ENCODE results near the gene KCNC1. TPM values are rescaled to one million over a fixed set of nuclear protein-coding genes. Genes with fewer than 3 reads are reported as not detected.
A peak's percentile ranks its signal among the peaks of the same experiment; 100 is the strongest.

Gene KCNC1
- total and polyA plus RNA-seq, 7 donors = 0.36 to 1.9 (median 0.48) TPM; not detected in 3

GRCh38 chr11:17760102-17761029 lies 25.8 kb downstream of the KCNC1 start:
- TF ChIP-seq POLR2A (IDR thresholded peaks at IDR 0.05) = no peak
- no peak for TF ChIP-seq POLR2AphosphoS5 (IDR thresholded peaks at IDR 0.05)
- TF ChIP-seq EP300 (IDR thresholded peaks at IDR 0.05) = no peak
- TF ChIP-seq CTCF (IDR thresholded peaks at IDR 0.05) = peak in 3 of 4 experiments; percentile 13 to 43 (median 42)
- Histone ChIP-seq H3K4me1 (no peaks in the 10 kb centered on the region), H3K27ac (no peak overlapping the region), H3K4me3 (no peak overlapping the region), H3K9me3 (no peaks in the 10 kb centered on the region), H3K36me3 (no peaks in the 10 kb centered on the region), H3K27me3 (peaks cover 0 to 5% (median 0%) of the 10 kb centered on the region in 3 donors)
- intact Hi-C loops (cut with DNase I) = no loop called here
- DNase-seq = no peak
- WGBS, 2 donors = 59% methylated on average over 23 of the region's 23 CpGs

GRCh38 chr11:17762309-17762974 lies 27.9 kb downstream of the KCNC1 start:
- 85 to 92% methylated on average over 17 of the region's 17 CpGs for WGBS, 2 donors
- H3K27ac ChIP-seq = no peak overlapping the region
- H3K36me3 ChIP-seq = no peaks in the 10 kb centered on the region
- no peaks in the 10 kb centered on the region for H3K9me3 ChIP-seq
- TF ChIP-seq EP300 (IDR thresholded peaks at IDR 0.05) (no peak), CTCF (IDR thresholded peaks at IDR 0.05) (no peak), POLR2A (IDR thresholded peaks at IDR 0.05) (no peak), POLR2AphosphoS5 (IDR thresholded peaks at IDR 0.05) (no peak)
- DNase-seq = no peak
- peaks cover 0 to 5% (median 0%) of the 10 kb centered on the region in 3 donors for H3K27me3 ChIP-seq
- no peaks in the 10 kb centered on the region for H3K4me1 ChIP-seq
- no peak overlapping the region for H3K4me3 ChIP-seq
- intact Hi-C loops (cut with DNase I) = no loop called here

GRCh38 chr11:17763244-17763643 lies 28.7 kb downstream of the KCNC1 start:
- H3K4me3 ChIP-seq = no peak overlapping the region
- H3K36me3 ChIP-seq = no peaks in the 10 kb centered on the region
- DNase-seq = no peak
- TF ChIP-seq EP300 (IDR thresholded peaks at IDR 0.05) (no peak), POLR2AphosphoS5 (IDR thresholded peaks at IDR 0.05) (no peak), CTCF (IDR thresholded peaks at IDR 0.05) (no peak), POLR2A (IDR thresholded peaks at IDR 0.05) (no peak)
- no peaks in the 10 kb centered on the region for H3K4me1 ChIP-seq
- peaks cover 0 to 5% (median 0%) of the 10 kb centered on the region in 3 donors for H3K27me3 ChIP-seq
- intact Hi-C loops (cut with DNase I) = no loop called here
- no peak overlapping the region for H3K27ac ChIP-seq
- WGBS, 2 donors = 88 to 91% methylated on average over 7 of the region's 7 CpGs
- no peaks in the 10 kb centered on the region for H3K9me3 ChIP-seq

- Histone ChIP-seq H3K4me3 (no peak overlapping the region), H3K4me1 (no peaks in the 10 kb centered on the region), H3K27me3 (peaks cover 0 to 5% (median 0%) of the 10 kb centered on the region in 3 donors), H3K9me3 (no peaks in the 10 kb centered on the region), H3K36me3 (no peaks in the 10 kb centered on the region), H3K27ac (no peak overlapping the region)
- TF ChIP-seq CTCF (IDR thresholded peaks at IDR 0.05) = no peak
- TF ChIP-seq EP300 (IDR thresholded peaks at IDR 0.05) = no peak
- TF ChIP-seq POLR2AphosphoS5 (IDR thresholded peaks at IDR 0.05) = no peak
- no peak for TF ChIP-seq POLR2A (IDR thresholded peaks at IDR 0.05)
- WGBS, 2 donors = 57% methylated on average over 3 of the region's 3 CpGs
- DNase-seq = no peak
- intact Hi-C loops (cut with DNase I) = no loop called here
These were observed 29.1 kb downstream of the KCNC1 start for GRCh38 chr11:17763703-17764102.

Measured in sigmoid colon (tissue), 7 donors.